ENCODE results near the gene MANEAL. TPM values are rescaled to one million over a fixed set of nuclear protein-coding genes. Genes with fewer than 3 reads are reported as not detected.

The MANEAL gene
- 1 to 10 TPM in 1 of 3 donors, under 1 TPM in 2; 0.56 to 7.4 (median 0.97) TPM for polyA plus RNA-seq

- WGBS, 3 donors = 0 to 1% (median 1%) methylated on average over 49 to 78 of the region's 82 CpGs
- H3K27ac ChIP-seq (ENCODE audit: low read depth, low read length) = no peak within 1 kb of the TSS
These were observed at the start of gene MANEAL for GRCh38 chr1:37793773-37794371. Gene MANEAL (plus strand): TSS chr1:37793847. CDS start chr1:37794183, 336 bp downstream.

GRCh38 chr1:37746806-37747205 is 46.8 kb upstream of the MANEAL start:
- 88 to 96% (median 93%) methylated on average over 3 of the region's 3 CpGs for WGBS, 3 donors
- H3K27ac ChIP-seq (ENCODE audit: low read depth, low read length) = no peak overlapping the region

GRCh38 chr1:37748565-37748964 is 45.1 kb upstream of the MANEAL start:
- 85 to 100% (median 90%) methylated on average over 1 of the region's 1 CpG for WGBS, 3 donors
- H3K27ac ChIP-seq (ENCODE audit: low read depth, low read length) = no peak overlapping the region

GRCh38 chr1:37752213-37752582 is 41.4 kb upstream of the MANEAL start:
- H3K27ac ChIP-seq (ENCODE audit: low read depth, low read length) = no peak overlapping the region
- WGBS, 3 donors = 14 to 27% (median 22%) methylated on average over 11 of the region's 11 CpGs

GRCh38 chr1:37752583-37753471 is 40.8 kb upstream of the MANEAL start:
- WGBS, 3 donors = 1 to 2% (median 2%) methylated on average over 50 to 105 of the region's 105 CpGs
- H3K27ac ChIP-seq (ENCODE audit: low read depth, low read length) = no peak overlapping the region

- H3K27ac ChIP-seq (ENCODE audit: low read depth, low read length) = no peak overlapping the region
- 5 to 10% (median 5%) methylated on average over 46 to 52 of the region's 52 CpGs for WGBS, 3 donors
These were observed 40.0 kb upstream of the MANEAL start for GRCh38 chr1:37753473-37754321.

GRCh38 chr1:37755290-37755689 is 38.4 kb upstream of the MANEAL start:
- WGBS, 3 donors = 57 to 94% (median 94%) methylated on average over 1 of the region's 1 CpG
- H3K27ac ChIP-seq (ENCODE audit: low read depth, low read length) = no peak overlapping the region

GRCh38 chr1:37755951-37756560 is 37.6 kb upstream of the MANEAL start:
- WGBS, 3 donors = 62 to 71% (median 63%) methylated on average over 4 of the region's 4 CpGs

GRCh38 chr1:37759451-37759850 is 34.2 kb upstream of the MANEAL start:
- no peak overlapping the region for H3K27ac ChIP-seq (ENCODE audit: low read depth, low read length)
- 74 to 83% (median 79%) methylated on average over 2 of the region's 2 CpGs for WGBS, 3 donors

More at GRCh38 chr1:37755951-37756560, 37.6 kb upstream of the MANEAL start:
- H3K27ac ChIP-seq (ENCODE audit: low read depth, low read length) = no peak overlapping the region

GRCh38 chr1:37761416-37762095 is 32.1 kb upstream of the MANEAL start:
- H3K27ac ChIP-seq (ENCODE audit: low read depth, low read length) = no peak overlapping the region
- 45 to 55% (median 48%) methylated on average over 68 of the region's 68 CpGs for WGBS, 3 donors

GRCh38 chr1:37762516-37762915 is 31.1 kb upstream of the MANEAL start:
- WGBS, 3 donors = 58 to 67% (median 59%) methylated on average over 2 of the region's 2 CpGs

GRCh38 chr1:37763791-37764413 is 29.7 kb upstream of the MANEAL start:
- no peak overlapping the region for H3K27ac ChIP-seq (ENCODE audit: low read depth, low read length)
- 25 to 27% (median 26%) methylated on average over 25 of the region's 25 CpGs for WGBS, 3 donors

More at GRCh38 chr1:37762516-37762915, 31.1 kb upstream of the MANEAL start:
- no peak overlapping the region for H3K27ac ChIP-seq (ENCODE audit: low read depth, low read length)

- WGBS, 3 donors = 3 to 6% (median 6%) methylated on average over 28 to 29 of the region's 29 CpGs
- no peak overlapping the region for H3K27ac ChIP-seq (ENCODE audit: low read depth, low read length)
These were observed 29.2 kb upstream of the MANEAL start for GRCh38 chr1:37764414-37764825.

GRCh38 chr1:37764888-37765441 is 28.7 kb upstream of the MANEAL start, which contains the start of gene EPHA10:
Gene EPHA10 (minus strand): TSS chr1:37765120. CDS start chr1:37765066, 54 bp downstream.
- 2 to 8% (median 3%) methylated on average over 33 of the region's 33 CpGs for WGBS, 3 donors
- no peak within 1 kb of the TSS for H3K27ac ChIP-seq (ENCODE audit: low read depth, low read length)

GRCh38 chr1:37765916-37766664 is 27.6 kb upstream of the MANEAL start:
- WGBS, 3 donors = 5 to 8% (median 6%) methylated on average over 27 of the region's 27 CpGs

GRCh38 chr1:37767488-37767887 is 26.2 kb upstream of the MANEAL start:
- no peak overlapping the region for H3K27ac ChIP-seq (ENCODE audit: low read depth, low read length)
- WGBS, 3 donors = 2 to 33% (median 25%) methylated on average over 2 of the region's 2 CpGs

More at GRCh38 chr1:37765916-37766664, 27.6 kb upstream of the MANEAL start:
- no peak overlapping the region for H3K27ac ChIP-seq (ENCODE audit: low read depth, low read length)
